H1 (cell line): ENCODE results near the gene CELF4. TPM values are rescaled to one million over a fixed set of nuclear protein-coding genes. Genes with fewer than 3 reads are reported as not detected.
A peak's percentile ranks its signal among the peaks of the same experiment; 100 is the strongest.

Experiments
- CTCF ChIA-PET: fragments of 300-600 bp; sonication (Branson Sonifier 250); formaldehyde crosslinking; loops from one replicate; lab custom pipeline; 2021; ENCODE audit not compliant: partially characterized antibody; lab: Charles Lee
- POLR2A ChIA-PET: fragments of 300-600 bp; sonication (Branson Sonifier 250); formaldehyde crosslinking; loops from one replicate; lab custom pipeline; 2021; ENCODE audit warnings: inconsistent platforms; ENCODE audit not compliant: partially characterized antibody; lab: Charles Lee
- DNase-seq, 2 experiments: peaks; one replicate each; pipeline versions ENCODE4 v3.0.0 to v3.0.0-alpha.2; 2010 to 2022; ENCODE audit warnings: low spot score in 2 of 2, low read depth in 1 of 2, mixed read lengths in 1 of 2
- FAIRE-seq: peaks from 2 replicates; lab custom pipeline; 2011; peaks lifted over from hg19 to GRCh38; lab: Jason Lieb, UNC
- H2AFZ ChIP-seq: 2 replicates; pipeline ENCODE4 v1.8.1; 2012; ENCODE audit warnings: low read length, inconsistent platforms
- H2AK5ac ChIP-seq: 2 replicates; pipeline ENCODE4 v1.6.1; 2013; ENCODE audit warnings: low read depth, low read length
- H2BK120ac ChIP-seq: replicated peaks from 2 replicates; pipeline ENCODE3; 2013; ENCODE audit warnings: low read depth, low read length, inconsistent platforms
- H2BK12ac ChIP-seq: 2 replicates; pipeline ENCODE4 v1.6.1; 2013; ENCODE audit warnings: low read depth, low read length
- H2BK15ac ChIP-seq: 2 replicates; pipeline ENCODE4 v1.6.1; 2013; ENCODE audit warnings: low read length
- H2BK20ac ChIP-seq: 2 replicates; pipeline ENCODE4 v1.6.1; 2013; ENCODE audit warnings: low read length
- H2BK5ac ChIP-seq: 2 replicates; pipeline ENCODE4 v1.6.1; 2013; ENCODE audit warnings: low read depth, low read length
- H3K14ac ChIP-seq: 2 replicates; pipeline ENCODE4 v1.6.1; 2013; ENCODE audit warnings: inconsistent platforms; ENCODE audit not compliant: insufficient read length
- H3K18ac ChIP-seq: 2 replicates; pipeline ENCODE4 v1.6.1; 2013; ENCODE audit warnings: low read length; ENCODE audit errors: extremely low read depth
- H3K23ac ChIP-seq: 2 replicates; pipeline ENCODE4 v1.6.1; 2013; ENCODE audit warnings: inconsistent platforms; ENCODE audit not compliant: insufficient read length
- H3K23me2 ChIP-seq: 2 replicates; pipeline ENCODE4 v1.6.1; 2013; ENCODE audit warnings: low read depth, low read length
- H3K27ac ChIP-seq: 2 replicates; pipeline ENCODE4 v1.6.1; 2011; ENCODE audit warnings: low read depth, low read length, inconsistent platforms
- H3K27me3 ChIP-seq, 4 experiments: replicated peaks in 1 of 4; 1 replicate in 1 of 4; 2 replicates in 3 of 4; pipeline versions ENCODE4 v1.6.1 to v1.8.1; 2011 to 2013; ENCODE audit warnings: low read length in 3 of 4, mild to moderate bottlenecking in 3 of 4, inconsistent platforms in 2 of 4, mixed read lengths in 2 of 4, moderate library complexity in 1 of 4; ENCODE audit not compliant: control insufficient read depth in 3 of 4, insufficient read depth in 3 of 4; ENCODE audit errors: extremely low read depth in 1 of 4
- H3K36me3 ChIP-seq, 4 experiments: 2 replicates each; pipeline versions ENCODE4 v1.6.1 to v1.8.1; 2011 to 2013; ENCODE audit warnings: mild to moderate bottlenecking in 4 of 4, low read length in 3 of 4, moderate library complexity in 2 of 4, control low read depth in 1 of 4, inconsistent platforms in 1 of 4; ENCODE audit not compliant: insufficient read depth in 4 of 4, control insufficient read depth in 2 of 4
- H3K4ac ChIP-seq: replicated peaks from 2 replicates; pipeline ENCODE3; 2013; ENCODE audit warnings: low read length, low read depth, mixed read lengths, inconsistent platforms; ENCODE audit not compliant: insufficient read length
- H3K4me1 ChIP-seq, 4 experiments: replicated peaks in 1 of 4; 1 replicate in 1 of 4; 2 replicates in 3 of 4; pipeline versions ENCODE4 v1.6.1 to v1.8.1; 2011 to 2013; ENCODE audit warnings: low read length in 3 of 4, inconsistent platforms in 2 of 4, mixed read lengths in 1 of 4; ENCODE audit not compliant: insufficient read depth in 4 of 4, control insufficient read depth in 3 of 4
- H3K4me2 ChIP-seq, 2 experiments: 2 replicates each; pipeline versions ENCODE4 v1.6.1 to v1.8.1; 2011 to 2013; ENCODE audit warnings: low read depth in 2 of 2, low read length in 2 of 2, control low read depth in 1 of 2, inconsistent platforms in 1 of 2, mild to moderate bottlenecking in 1 of 2; ENCODE audit not compliant: insufficient read depth in 1 of 2
- H3K4me3 ChIP-seq, 4 experiments: fragments of 200-600, 300-600 bp in 1 of 4; sonication (generic), shearing (Covaris generic), sonication (Bioruptor Twin) in 1 of 4; 2 replicates each; pipeline versions ENCODE4 v1.5.1 to v1.8.1; 2011 to 2016; ENCODE audit warnings: low read length in 4 of 4, low read depth in 3 of 4, control low read depth in 2 of 4, inconsistent platforms in 2 of 4, mild to moderate bottlenecking in 2 of 4, mixed read lengths in 1 of 4, moderate library complexity in 1 of 4; ENCODE audit not compliant: insufficient read depth in 2 of 4; ENCODE audit errors: extremely low read depth in 1 of 4
- H3K56ac ChIP-seq: replicated peaks from 2 replicates; pipeline ENCODE3; 2013; ENCODE audit warnings: low read depth, mild to moderate bottlenecking, mixed read lengths, low read length, inconsistent platforms; ENCODE audit not compliant: insufficient read length
- H3K79me1 ChIP-seq: 2 replicates; pipeline ENCODE4 v1.6.1; 2013; ENCODE audit warnings: low read depth, low read length, control low read depth
- H3K79me2 ChIP-seq, 2 experiments: 2 replicates each; pipeline versions ENCODE4 v1.6.1 to v1.8.1; 2012 to 2013; ENCODE audit warnings: low read length in 2 of 2, mild to moderate bottlenecking in 2 of 2, inconsistent platforms in 1 of 2; ENCODE audit not compliant: insufficient read depth in 2 of 2, control insufficient read depth in 1 of 2
- H3K9ac ChIP-seq, 4 experiments: replicated peaks in 1 of 4; 1 replicate in 1 of 4; 2 replicates in 3 of 4; pipeline versions ENCODE4 v1.6.1 to v1.8.1; 2011 to 2013; ENCODE audit warnings: low read depth in 3 of 4, low read length in 3 of 4, control low read depth in 2 of 4, mild to moderate bottlenecking in 2 of 4, moderate library complexity in 2 of 4, inconsistent platforms in 1 of 4; ENCODE audit errors: extremely low read depth in 1 of 4
- H3K9me3 ChIP-seq, 2 experiments: 2 replicates each; pipeline versions ENCODE4 v1.6.1 to v1.8.1; 2012 to 2013; ENCODE audit warnings: mild to moderate bottlenecking in 2 of 2, moderate library complexity in 2 of 2, control low read depth in 1 of 2, inconsistent platforms in 1 of 2, low read depth in 1 of 2, low read length in 1 of 2, mixed read lengths in 1 of 2; ENCODE audit not compliant: insufficient read depth in 2 of 2
- H4K20me1 ChIP-seq, 2 experiments: replicated peaks in 1 of 2; 2 replicates each; pipeline versions ENCODE3 to v1.8.1; 2011 to 2013; ENCODE audit warnings: inconsistent platforms in 2 of 2, low read length in 2 of 2, mild to moderate bottlenecking in 1 of 2; ENCODE audit not compliant: insufficient read depth in 2 of 2, control insufficient read depth in 1 of 2
- H4K5ac ChIP-seq: 2 replicates; pipeline ENCODE4 v1.6.1; 2013; ENCODE audit warnings: low read length, low read depth, mixed read lengths, inconsistent platforms; ENCODE audit not compliant: insufficient read length
- H4K8ac ChIP-seq: 2 replicates; pipeline ENCODE4 v1.8.0; 2013; ENCODE audit warnings: mild to moderate bottlenecking, moderate library complexity, low read length, inconsistent platforms; ENCODE audit not compliant: insufficient read depth; ENCODE audit errors: extremely low read depth
- H4K91ac ChIP-seq: replicated peaks from 2 replicates; pipeline ENCODE3; 2013; ENCODE audit warnings: low read length, mixed read lengths, inconsistent platforms; ENCODE audit not compliant: insufficient read length
- BCL11A ChIP-seq, 2 experiments: IDR thresholded peaks; one replicate each; pipeline ENCODE4 v1.6.1; 2011; ENCODE audit warnings: low read depth in 2 of 2, low read length in 2 of 2, mild to moderate bottlenecking in 2 of 2
- CBX5 ChIP-seq: fragments of 300-800, 300-1000 bp; sonication (generic); IDR thresholded peaks from 2 replicates; pipeline ENCODE4 v1.7.1; 2016; ENCODE audit warnings: antibody characterized with exemption, low read length, low read depth
- CHD1 ChIP-seq: IDR thresholded peaks from 2 replicates; pipeline ENCODE4 v1.6.1; 2012; ENCODE audit warnings: low read depth, low read length, improper control_type of control experiment
- CHD2 ChIP-seq: IDR thresholded peaks from 2 replicates; pipeline ENCODE4 v1.6.1; 2012; ENCODE audit warnings: low read length, improper control_type of control experiment
- GABPA ChIP-seq: IDR thresholded peaks from 2 replicates; pipeline ENCODE4 v1.6.1; 2011; ENCODE audit warnings: mild to moderate bottlenecking, low read length, moderate library complexity, borderline replicate concordance; ENCODE audit not compliant: insufficient read depth
- KDM5A ChIP-seq: fragments of 200-600 bp; IDR thresholded peaks from 2 replicates; pipeline ENCODE4 v1.7.1; 2012; ENCODE audit warnings: mild to moderate bottlenecking, low read length, inconsistent platforms, mixed read lengths
- SAP30 ChIP-seq: fragments of 300-600 bp; sonication (generic); IDR thresholded peaks from 2 replicates; pipeline ENCODE4 v1.7.1; 2012; ENCODE audit warnings: low read length, moderate library complexity, mild to moderate bottlenecking, inconsistent platforms; ENCODE audit not compliant: insufficient read depth, insufficient replicate concordance
- SIN3A ChIP-seq, 2 experiments: IDR thresholded peaks in 1 of 2; conservative IDR thresholded peaks in 1 of 2; 2 replicates each; pipeline ENCODE4 v1.6.1; 2011 to 2012; ENCODE audit warnings: low read length in 2 of 2, improper control_type of control experiment in 1 of 2, low read depth in 1 of 2, mild to moderate bottlenecking in 1 of 2
- SP4 ChIP-seq: IDR thresholded peaks from 2 replicates; pipeline ENCODE4 v1.6.1; 2012; ENCODE audit warnings: low read length, inconsistent platforms
- TAF7 ChIP-seq: optimal IDR thresholded peaks from 2 replicates; pipeline ENCODE3; 2011; ENCODE audit warnings: low read depth, mild to moderate bottlenecking, inconsistent platforms, low read length, moderate library complexity, borderline replicate concordance
- TEAD4 ChIP-seq: IDR thresholded peaks from 2 replicates; pipeline ENCODE4 v1.6.1; 2012; ENCODE audit warnings: low read depth, low read length, inconsistent platforms, mixed read lengths
- YY1 ChIP-seq: IDR thresholded peaks from 2 replicates; pipeline ENCODE4 v1.6.1; 2011; ENCODE audit warnings: low read depth, mild to moderate bottlenecking, low read length
- WGBS, 2 experiments: shearing (Covaris generic) in 1 of 2; methylation state at CpG; one replicate each; pipeline versions ENCODE4 v1.1.6 to v1.1.7; 2013 to 2015; ENCODE audit warnings: low lambda C conversion rate in 2 of 2, mixed read lengths in 2 of 2, inconsistent platforms in 1 of 2, low coverage in 1 of 2, missing lambda C conversion rate in 1 of 2; ENCODE audit not compliant: insufficient replicate concordance in 2 of 2, insufficient coverage in 1 of 2, insufficient read length in 1 of 2; ENCODE audit errors: extremely low coverage in 1 of 2, missing lambda C conversion rate in 1 of 2; 5-methylcytosine and 5-hydroxymethylcytosine counted together
- polyA plus RNA-seq, 7 experiments: library from polyadenylated mRNA; depleted of rRNA in 3 of 7; stranded (reverse) in 5 of 7; unstranded in 2 of 7; fragments of >200 nt in 5 of 7; fragments of 200-250 nt in 2 of 7; gene quantifications; 1 replicate in 5 of 7; 2 replicates in 1 of 7; 4 replicates in 1 of 7; pipeline versions ENCODE4 v1.2.1 to v1.2.3, GENCODE V29; 2011 to 2013; ENCODE audit warnings: missing spikeins in 2 of 7, mixed read lengths in 2 of 7
- total RNA-seq: library from RNA; stranded (reverse); fragmentation: NEBNext Ultra II Directional; extraction: Animal tissue kit (Norgen Biotek cat#: 25700); gene quantifications from 2 replicates; pipeline ENCODE4 v1.2.1, GENCODE V29; 2021
- TF ChIP-seq, protein P1 (sequence below): IDR thresholded peaks from 2 replicates; pipeline ENCODE4 v1.6.1; 2012; ENCODE audit warnings: inconsistent platforms

Gene CELF4
- total and polyA plus RNA-seq, 2 of the 8 experiments (the other 6 are each of a cell fraction or from before 2014, with no cell fraction given): 1.6 to 3.4 TPM

DNA sequence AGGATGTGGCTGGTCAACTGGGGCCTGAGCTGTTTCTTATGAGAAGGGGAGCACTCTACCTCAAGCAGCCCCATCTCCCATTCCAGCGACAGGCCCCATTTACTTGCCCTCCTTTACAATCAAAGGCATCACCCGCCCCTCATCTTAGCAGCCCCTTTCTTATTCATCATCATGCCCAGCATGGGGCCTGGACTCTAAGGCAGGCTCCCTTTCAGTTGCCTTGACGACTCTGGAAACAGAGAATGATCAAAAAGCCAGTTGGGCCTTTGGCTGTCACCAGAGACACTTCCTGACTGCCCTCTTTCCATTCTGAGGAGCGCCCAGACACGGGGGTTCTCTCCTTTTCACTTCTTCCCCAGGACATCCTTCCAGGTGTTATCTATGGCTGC lies 11.2 kb downstream of the CELF4 start:
- Histone ChIP-seq H3K4me1 (peaks cover 5 to 13% (median 7%) of the 10 kb centered on the region in 4 experiments; a peak in 6 of 7 replicates), H2AK5ac (0 out of 2 replicates have a peak overlapping the region, but pooled peaks have one; percentile 25), H3K4me2 (peak overlapping the region; percentile 55 to 56), H3K79me2 (no peaks in the 10 kb centered on the region), H4K8ac (no peak overlapping the region), H3K36me3 (no peaks in the 10 kb centered on the region), H3K27me3 (peaks cover 0 to 16% (median 12%) of the 10 kb centered on the region in 4 experiments; a peak in 6 of 7 replicates), H3K9me3 (no peaks in the 10 kb centered on the region), H3K18ac (peak overlapping the region; percentile 32; the same call in 1 of the 2 replicates), H2BK20ac (no peak overlapping the region; the same call in 1 of the 2 replicates), H3K23me2 (peaks cover 5% of the 10 kb centered on the region; the same call in 1 of the 2 replicates), H3K14ac (no peak overlapping the region), H3K9ac (no peak overlapping the region), H3K23ac (no peak overlapping the region), H3K56ac (no peak overlapping the region), H3K4me3 (peak overlapping the region in 1 of 4 experiments; percentile 47; a peak in 2 of 8 replicates), H4K5ac (no peak overlapping the region), H4K91ac (no peak overlapping the region), H2BK120ac (no peak overlapping the region), H2BK15ac (no peak overlapping the region), H3K79me1 (no peaks in the 10 kb centered on the region), H2BK5ac (peak overlapping the region; percentile 44; the same call in 1 of the 2 replicates), H3K4ac (no peak overlapping the region), H3K27ac (no peak overlapping the region), H2AFZ (no peak overlapping the region), H2BK12ac (peak overlapping the region; percentile 68), H4K20me1 (peaks cover 0 to 5% of the 10 kb centered on the region in 2 experiments)
- 11% methylated on average over 5 of the region's 5 CpGs; no CpG with 5 or more reads in 1 of the 2 experiments for WGBS, 2 experiments
- DNase-seq (peak; percentile 41 to 78), FAIRE-seq (peak; percentile 85)
- ChIA-PET POLR2A (interaction anchor here (0.8 to 1.2 kb wide), 3 partner anchors 10 to 12 kb away, joined by 3 to 4 read pairs (median 3); no protein-coding TSS in a partner anchor), CTCF (interaction anchor here (0.9 to 2.7 kb wide), 21 partner anchors 9 to 226 kb away, joined by 3 to 23 read pairs (median 4); no protein-coding TSS in a partner anchor)
- no peak for TF ChIP-seq SAP30
- TF ChIP-seq BCL11A (IDR thresholded peaks at IDR 0.05; ENCODE audit: low read depth in 2 of 2, low read length in 2 of 2): peak in 1 of 2 experiments; percentile 14
- TF ChIP-seq TAF7: no peak
- no peak for TF ChIP-seq CBX5
- no peak for TF ChIP-seq GABPA
- TF ChIP-seq SIN3A (conservative IDR thresholded peaks at IDR 0.05 in 1 of 2, IDR thresholded peaks at IDR 0.05 in 1 of 2; ENCODE audit: low read depth in 1 of 2, low read length in 2 of 2): peak in 1 of 2 experiments; percentile 67; a peak in 1 of 4 replicates
- TF ChIP-seq SP4: no peak
- TF ChIP-seq CHD2: no peak
- no peak for TF ChIP-seq CHD1
- TF ChIP-seq, protein P1, sequence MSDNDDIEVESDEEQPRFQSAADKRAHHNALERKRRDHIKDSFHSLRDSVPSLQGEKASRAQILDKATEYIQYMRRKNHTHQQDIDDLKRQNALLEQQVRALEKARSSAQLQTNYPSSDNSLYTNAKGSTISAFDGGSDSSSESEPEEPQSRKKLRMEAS: no peak
- no peak for TF ChIP-seq KDM5A
- TF ChIP-seq TEAD4: no peak
- TF ChIP-seq YY1: no peak
